Renal cortical epithelial cell (primary cell): ENCODE data around the gene PYCARD. TPM values are rescaled to one million over a fixed set of nuclear protein-coding genes. Genes with fewer than 3 reads are reported as not detected.
"Not testable (repeated sequence)": the region's sequence is repeated elsewhere in the genome, so short reads cannot be mapped to it uniquely, and the experiment has no call there.

ENCODE experiments used
- DNase-seq: peaks from one replicate; pipeline ENCODE4 v3.0.0-alpha.2; 2011; ENCODE audit warnings: low read depth
- total RNA-seq: library from RNA; depleted of rRNA; stranded (reverse); fragments of >200 nt; gene quantifications from 2 replicates; pipeline ENCODE4 v1.2.3, GENCODE V29; 2014

PYCARD gene
- total RNA-seq, 1 donor from 2014 or later = 19.9 TPM

GRCh38 chr16:31215287-31216162 lies 13.0 kb upstream of the PYCARD start:
- DNase-seq = peak; percentile 14

GRCh38 chr16:31214708-31215286 lies 12.2 kb upstream of the PYCARD start:
- no peak for DNase-seq

GRCh38 chr16:31213877-31214707 lies 11.5 kb upstream of the PYCARD start, which contains the start of gene TRIM72:
Gene TRIM72, plus strand, starts transcription at chr16:31214119. Its CDS starts 620 bp downstream, at chr16:31214739.
- no peak for DNase-seq

- DNase-seq = no peak
Observed at GRCh38 chr16:31213342-31213741, 10.8 kb upstream of the PYCARD start.

GRCh38 chr16:31206776-31207175 lies 4.2 kb upstream of the PYCARD start:
- DNase-seq = no peak

GRCh38 chr16:31204871-31205666 lies 2.5 kb upstream of the PYCARD start:
- DNase-seq = no peak

GRCh38 chr16:31201582-31202413 lies 762 bp downstream of the PYCARD start:
- DNase-seq = no peak

GRCh38 chr16:31200821-31201568 lies 1.6 kb downstream of the PYCARD start:
- DNase-seq = no peak

GRCh38 chr16:31200111-31200510 lies 2.4 kb downstream of the PYCARD start:
- not testable (repeated sequence) for DNase-seq

- DNase-seq = no peak
Observed at GRCh38 chr16:31199430-31200041, 3.0 kb downstream of the PYCARD start.

- no peak for DNase-seq
Observed at GRCh38 chr16:31198207-31198882, 4.2 kb downstream of the PYCARD start.

GRCh38 chr16:31196324-31197088 lies 6.1 kb downstream of the PYCARD start:
- DNase-seq = no peak

- not testable (repeated sequence) for DNase-seq
Observed at GRCh38 chr16:31195861-31196260, 6.7 kb downstream of the PYCARD start.

- no peak for DNase-seq
Observed at GRCh38 chr16:31194898-31195297, 7.7 kb downstream of the PYCARD start.

- DNase-seq = no peak
Observed at GRCh38 chr16:31193874-31194273, 8.7 kb downstream of the PYCARD start.

- DNase-seq = no peak
Observed at GRCh38 chr16:31192856-31193642, 9.5 kb downstream of the PYCARD start.
